ENCODE measurements around the gene ZNHIT1.
"Not testable (repeated sequence)": the region's sequence is repeated elsewhere in the genome, so short reads cannot be mapped to it uniquely, and the experiment has no call there.

ZNHIT1 gene

GRCh38 chr7:101240226-101241014 lies 22.5 kb downstream of the ZNHIT1 start:
- DNase-seq (ENCODE audit: low read depth in 2 of 2), result no peak

GRCh38 chr7:101241015-101241363 lies 23.0 kb downstream of the ZNHIT1 start:
- no peak for DNase-seq (ENCODE audit: low read depth in 2 of 2)

- no peak for DNase-seq (ENCODE audit: low read depth in 2 of 2)
Observed at GRCh38 chr7:101241443-101242349, 23.7 kb downstream of the ZNHIT1 start.

GRCh38 chr7:101243646-101244374 lies 25.8 kb downstream of the ZNHIT1 start:
- no peak for DNase-seq (ENCODE audit: low read depth in 2 of 2)

- peak; percentile 85 to 90 for DNase-seq (ENCODE audit: low read depth in 2 of 2)
Observed at GRCh38 chr7:101244375-101245146, 26.6 kb downstream of the ZNHIT1 start, which contains the start of gene FIS1. Gene FIS1, minus strand, starts transcription at chr7:101245081. Its CDS starts 77 bp downstream, at chr7:101245004.

GRCh38 chr7:101245147-101245668 lies 27.2 kb downstream of the ZNHIT1 start:
- no peak for DNase-seq (ENCODE audit: low read depth in 2 of 2)

- DNase-seq (ENCODE audit: low read depth in 2 of 2), result no peak
Observed at GRCh38 chr7:101248276-101248675, 30.3 kb downstream of the ZNHIT1 start.

- DNase-seq (ENCODE audit: low read depth in 2 of 2), result no peak
Observed at GRCh38 chr7:101250324-101250723, 32.4 kb downstream of the ZNHIT1 start.

- DNase-seq (ENCODE audit: low read depth in 2 of 2), result peak; percentile 97 to 99
Observed at GRCh38 chr7:101251871-101252659, 34.1 kb downstream of the ZNHIT1 start.

- not testable (repeated sequence) for DNase-seq (ENCODE audit: low read depth in 2 of 2)
Observed at GRCh38 chr7:101253199-101253598, 35.2 kb downstream of the ZNHIT1 start.

- DNase-seq (ENCODE audit: low read depth in 2 of 2), result no peak
Observed at GRCh38 chr7:101255796-101256195, 37.8 kb downstream of the ZNHIT1 start.

- DNase-seq (ENCODE audit: low read depth in 2 of 2), result no peak
Observed at GRCh38 chr7:101258243-101258731, 40.3 kb downstream of the ZNHIT1 start.

- not testable (repeated sequence) for DNase-seq (ENCODE audit: low read depth in 2 of 2)
Observed at GRCh38 chr7:101264102-101264706, 46.2 kb downstream of the ZNHIT1 start.

GRCh38 chr7:101265622-101266516 lies 47.9 kb downstream of the ZNHIT1 start:
- no peak for DNase-seq (ENCODE audit: low read depth in 2 of 2)

GRCh38 chr7:101269664-101270063 lies 51.7 kb downstream of the ZNHIT1 start:
- no peak for DNase-seq (ENCODE audit: low read depth in 2 of 2)

- no peak for DNase-seq (ENCODE audit: low read depth in 2 of 2)
Observed at GRCh38 chr7:101271021-101271420, 53.1 kb downstream of the ZNHIT1 start.

- no peak for DNase-seq (ENCODE audit: low read depth in 2 of 2)
Observed at GRCh38 chr7:101273206-101273605, 55.2 kb downstream of the ZNHIT1 start.
